HEK293T (cell line): ENCODE measurements around the gene BCL2A1.

Source experiments
- ARNT ChIP-seq: fragments of 450-650 bp; IDR thresholded peaks from 2 replicates; pipeline ENCODE4 v1.6.1; 2017; ENCODE audit warnings: mild to moderate bottlenecking
- BHLHE40 ChIP-seq: fragments of 450-650 bp; IDR thresholded peaks from 2 replicates; pipeline ENCODE4 v1.6.1; 2016; ENCODE audit warnings: mild to moderate bottlenecking, moderate library complexity, borderline replicate concordance
- ELF4 ChIP-seq: fragments of 450-650 bp; IDR thresholded peaks from 2 replicates; pipeline ENCODE4 v1.6.1; 2017; ENCODE audit warnings: antibody characterized with exemption
- FOXK2 ChIP-seq: fragments of 450-650 bp; IDR thresholded peaks from 2 replicates; pipeline ENCODE4 v1.6.1; 2016; ENCODE audit warnings: mild to moderate bottlenecking
- FOXM1 ChIP-seq: fragments of 450-650 bp; IDR thresholded peaks from 2 replicates; pipeline ENCODE4 v1.6.1; 2017; ENCODE audit warnings: mild to moderate bottlenecking, borderline replicate concordance
- HDGF ChIP-seq: fragments of 450-650 bp; IDR thresholded peaks from 2 replicates; pipeline ENCODE4 v1.6.1; 2017; ENCODE audit warnings: antibody characterized with exemption, borderline replicate concordance
- LEF1 ChIP-seq: fragments of 450-650 bp; IDR thresholded peaks from 2 replicates; pipeline ENCODE4 v1.6.1; 2017; ENCODE audit warnings: mild to moderate bottlenecking, borderline replicate concordance
- NFRKB ChIP-seq: fragments of 450-650 bp; IDR thresholded peaks from 2 replicates; pipeline ENCODE4 v1.6.1; 2016; ENCODE audit warnings: mild to moderate bottlenecking, moderate library complexity
- TARDBP ChIP-seq: fragments of 450-650 bp; IDR thresholded peaks from 2 replicates; pipeline ENCODE4 v1.6.1; 2016
- TF ChIP-seq, protein P1 (sequence below): fragments of 450-650 bp; IDR thresholded peaks from 2 replicates; pipeline ENCODE4 v1.6.1; 2016

DNA sequence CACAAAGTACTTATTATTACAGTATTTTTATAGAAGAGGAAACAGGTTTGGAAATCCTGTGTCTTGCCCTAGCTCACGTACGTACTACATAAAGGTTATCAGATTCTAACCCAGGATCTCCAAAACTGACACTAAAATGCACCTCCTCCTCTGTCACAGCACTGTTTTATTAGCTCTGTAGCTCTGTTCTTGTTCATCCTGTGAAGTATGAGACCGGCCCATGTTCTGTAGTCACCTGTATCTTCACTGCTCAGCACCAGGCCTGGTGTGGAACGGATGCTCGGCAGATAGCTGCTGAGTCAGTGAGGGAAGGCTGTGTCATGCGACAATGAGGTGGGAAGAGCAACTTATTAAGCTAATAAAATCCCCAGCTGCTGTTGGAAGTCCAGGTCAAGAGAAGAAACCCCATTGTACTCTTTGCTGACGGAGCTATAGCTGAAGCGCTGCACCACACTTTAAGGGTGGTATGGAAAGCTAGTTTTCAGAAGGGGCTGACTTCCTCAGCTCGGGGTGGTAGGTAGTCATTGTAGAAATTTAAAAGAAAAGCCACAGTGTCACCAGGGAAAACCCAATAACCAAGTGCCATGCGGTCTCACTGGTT is 22.8 kb downstream of the BCL2A1 start:
- no peak for TF ChIP-seq HDGF
- TF ChIP-seq FOXM1: no peak
- TF ChIP-seq ELF4: no peak
- TF ChIP-seq FOXK2: no peak
- no peak for TF ChIP-seq BHLHE40
- TF ChIP-seq LEF1: no peak
- TF ChIP-seq NFRKB: no peak
- TF ChIP-seq, protein P1, sequence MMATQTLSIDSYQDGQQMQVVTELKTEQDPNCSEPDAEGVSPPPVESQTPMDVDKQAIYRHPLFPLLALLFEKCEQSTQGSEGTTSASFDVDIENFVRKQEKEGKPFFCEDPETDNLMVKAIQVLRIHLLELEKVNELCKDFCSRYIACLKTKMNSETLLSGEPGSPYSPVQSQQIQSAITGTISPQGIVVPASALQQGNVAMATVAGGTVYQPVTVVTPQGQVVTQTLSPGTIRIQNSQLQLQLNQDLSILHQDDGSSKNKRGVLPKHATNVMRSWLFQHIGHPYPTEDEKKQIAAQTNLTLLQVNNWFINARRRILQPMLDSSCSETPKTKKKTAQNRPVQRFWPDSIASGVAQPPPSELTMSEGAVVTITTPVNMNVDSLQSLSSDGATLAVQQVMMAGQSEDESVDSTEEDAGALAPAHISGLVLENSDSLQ: no peak
- TF ChIP-seq ARNT: no peak
- TF ChIP-seq TARDBP: no peak
